ENCODE measurements around the gene TLE3. TPM values are rescaled to one million over a fixed set of nuclear protein-coding genes. Genes with fewer than 3 reads are reported as not detected.
A peak's percentile ranks its signal among the peaks of the same experiment; 100 is the strongest.

The TLE3 gene
- total RNA-seq, 3 donors from 2014 or later: 67.0 to 73.9 (median 73.4) TPM

DNA sequence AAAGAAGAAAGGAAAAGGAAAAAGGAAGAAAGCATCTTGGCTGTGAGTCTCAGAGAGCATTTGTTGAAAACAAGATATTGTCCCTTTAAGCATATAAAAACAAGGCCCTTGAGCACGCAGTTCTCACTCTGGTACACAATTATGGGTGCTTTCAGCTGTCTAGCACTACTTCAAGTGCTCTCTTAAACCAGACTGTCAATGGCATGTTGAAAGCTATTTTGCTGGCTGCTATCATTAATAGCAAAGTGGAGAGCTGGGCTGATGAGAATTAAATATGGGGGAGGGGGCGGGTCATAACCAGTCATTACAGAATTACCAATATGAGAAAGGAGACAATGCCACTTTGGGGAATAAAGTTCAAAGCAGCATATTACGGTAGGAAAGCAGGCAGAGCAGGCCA is 9.3 kb downstream of the TLE3 start:
- H3K36me3 ChIP-seq: no peaks in the 10 kb centered on the region
- peak overlapping the region in 1 of 2 donors; percentile 59 for H3K27ac ChIP-seq
- peak overlapping the region in 1 of 3 donors; percentile 35 for H3K4me3 ChIP-seq
- H3K9me3 ChIP-seq: no peaks in the 10 kb centered on the region
- no peak for DNase-seq (ENCODE audit: low spot score in 2 of 2)
- no peak for TF ChIP-seq POLR2A (IDR thresholded peaks at IDR 0.05)
- TF ChIP-seq, protein P1, sequence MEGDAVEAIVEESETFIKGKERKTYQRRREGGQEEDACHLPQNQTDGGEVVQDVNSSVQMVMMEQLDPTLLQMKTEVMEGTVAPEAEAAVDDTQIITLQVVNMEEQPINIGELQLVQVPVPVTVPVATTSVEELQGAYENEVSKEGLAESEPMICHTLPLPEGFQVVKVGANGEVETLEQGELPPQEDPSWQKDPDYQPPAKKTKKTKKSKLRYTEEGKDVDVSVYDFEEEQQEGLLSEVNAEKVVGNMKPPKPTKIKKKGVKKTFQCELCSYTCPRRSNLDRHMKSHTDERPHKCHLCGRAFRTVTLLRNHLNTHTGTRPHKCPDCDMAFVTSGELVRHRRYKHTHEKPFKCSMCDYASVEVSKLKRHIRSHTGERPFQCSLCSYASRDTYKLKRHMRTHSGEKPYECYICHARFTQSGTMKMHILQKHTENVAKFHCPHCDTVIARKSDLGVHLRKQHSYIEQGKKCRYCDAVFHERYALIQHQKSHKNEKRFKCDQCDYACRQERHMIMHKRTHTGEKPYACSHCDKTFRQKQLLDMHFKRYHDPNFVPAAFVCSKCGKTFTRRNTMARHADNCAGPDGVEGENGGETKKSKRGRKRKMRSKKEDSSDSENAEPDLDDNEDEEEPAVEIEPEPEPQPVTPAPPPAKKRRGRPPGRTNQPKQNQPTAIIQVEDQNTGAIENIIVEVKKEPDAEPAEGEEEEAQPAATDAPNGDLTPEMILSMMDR (IDR thresholded peaks at IDR 0.05): no peak
- TF ChIP-seq POLR2AphosphoS5 (IDR thresholded peaks at IDR 0.05): no peak
- H3K27me3 ChIP-seq: no peaks in the 10 kb centered on the region
- H3K4me1 ChIP-seq: peaks cover 0 to 20% of the 10 kb centered on the region in 2 donors
- intact Hi-C loops (cut with DNase I; ENCODE audit: low total_unique reads): no loop called here

DNA sequence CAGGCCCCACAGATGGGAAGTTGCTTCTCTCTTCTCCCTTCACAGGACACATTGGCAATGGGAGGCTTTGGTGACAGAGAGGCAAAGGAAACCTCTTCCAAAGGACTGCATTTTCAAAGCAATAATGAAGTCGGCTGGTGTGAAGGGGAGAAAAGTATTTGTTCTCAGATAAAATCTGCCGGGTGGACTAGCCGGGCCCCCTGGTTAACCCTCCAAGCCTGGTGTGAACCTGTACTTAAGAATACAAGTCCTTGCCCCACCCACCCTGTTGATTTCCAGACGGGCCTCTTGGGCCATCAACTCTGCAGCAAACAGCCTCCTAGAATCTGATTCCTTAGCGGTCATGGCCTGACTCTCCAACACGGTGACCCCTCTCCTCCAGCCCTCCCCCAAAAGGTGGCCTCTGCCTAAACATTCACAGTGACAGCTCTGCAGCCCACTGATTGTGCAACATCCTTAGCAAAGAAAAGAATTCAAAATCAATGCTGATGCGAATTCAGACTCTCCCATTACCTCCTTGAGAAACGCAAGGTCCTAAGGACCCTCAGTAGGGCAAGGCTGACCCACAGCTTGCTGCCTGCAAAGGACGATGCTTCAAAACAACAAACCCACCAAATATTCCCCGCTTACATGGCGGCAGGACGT is 9.9 kb downstream of the TLE3 start:
- H3K4me3 ChIP-seq: no peak overlapping the region
- H3K36me3 ChIP-seq: no peaks in the 10 kb centered on the region
- no peaks in the 10 kb centered on the region for H3K9me3 ChIP-seq
- H3K27me3 ChIP-seq: no peaks in the 10 kb centered on the region
- H3K4me1 ChIP-seq: peaks cover 0 to 15% of the 10 kb centered on the region in 2 donors
- TF ChIP-seq POLR2A (IDR thresholded peaks at IDR 0.05): no peak
- TF ChIP-seq, protein P1 (IDR thresholded peaks at IDR 0.05): no peak
- TF ChIP-seq POLR2AphosphoS5 (IDR thresholded peaks at IDR 0.05): no peak
- intact Hi-C loops (cut with DNase I; ENCODE audit: low total_unique reads): no loop called here
- no peak overlapping the region for H3K27ac ChIP-seq
- no peak for DNase-seq (ENCODE audit: low spot score in 2 of 2)

DNA sequence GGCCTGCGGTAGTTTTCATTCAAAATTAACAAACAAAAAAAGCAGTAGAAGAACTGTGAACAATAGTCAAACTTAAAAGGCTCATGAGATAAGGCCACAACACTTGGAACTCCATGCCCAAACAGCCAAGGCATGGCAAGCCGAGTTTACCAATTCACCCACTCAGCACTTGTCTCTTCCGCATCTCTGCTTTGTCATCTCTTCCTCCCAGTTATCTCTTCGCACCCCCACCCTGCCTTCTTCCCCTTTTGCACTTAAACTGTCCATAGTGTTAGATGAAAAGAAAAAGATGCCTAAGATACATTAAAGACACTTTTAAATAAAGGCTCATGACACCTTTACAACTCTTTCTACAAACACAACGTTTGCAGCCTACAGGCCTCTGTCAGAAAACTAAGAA is 11.1 kb downstream of the TLE3 start:
- TF ChIP-seq POLR2A (IDR thresholded peaks at IDR 0.05) (no peak), POLR2AphosphoS5 (IDR thresholded peaks at IDR 0.05) (no peak)
- TF ChIP-seq, protein P1 (IDR thresholded peaks at IDR 0.05): no peak
- Histone ChIP-seq H3K9me3 (no peaks in the 10 kb centered on the region), H3K27ac (no peak overlapping the region), H3K27me3 (no peaks in the 10 kb centered on the region), H3K4me1 (peaks cover 0 to 15% of the 10 kb centered on the region in 2 donors), H3K4me3 (no peak overlapping the region), H3K36me3 (no peaks in the 10 kb centered on the region)
- intact Hi-C loops (cut with DNase I; ENCODE audit: low total_unique reads): no loop called here
- no peak for DNase-seq (ENCODE audit: low spot score in 2 of 2)

DNA sequence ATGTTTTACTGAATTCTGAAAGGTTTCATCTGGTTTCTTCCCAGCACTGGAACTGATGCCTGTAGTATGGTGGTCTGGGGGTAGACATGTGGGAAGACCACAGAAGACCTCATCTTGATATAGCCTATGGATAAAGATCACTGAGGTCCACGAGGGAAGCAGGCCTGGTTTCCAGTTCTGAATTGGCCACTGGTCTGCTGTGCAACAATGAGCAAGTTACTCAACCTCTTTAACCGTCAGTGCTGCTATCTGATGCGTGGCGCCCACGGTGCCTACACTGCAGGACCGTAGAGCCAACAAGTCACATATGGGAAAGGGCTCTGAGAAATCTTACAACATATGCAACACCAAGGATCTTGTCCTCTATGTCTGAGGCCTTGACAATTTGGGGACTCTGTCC is 13.3 kb downstream of the TLE3 start:
- H3K27me3 ChIP-seq: no peaks in the 10 kb centered on the region
- no peak for DNase-seq (ENCODE audit: low spot score in 2 of 2)
- intact Hi-C loops (cut with DNase I; ENCODE audit: low total_unique reads): no loop called here
- no peak overlapping the region for H3K27ac ChIP-seq
- TF ChIP-seq, protein P1 (IDR thresholded peaks at IDR 0.05): no peak
- TF ChIP-seq POLR2AphosphoS5 (IDR thresholded peaks at IDR 0.05) (no peak), POLR2A (IDR thresholded peaks at IDR 0.05) (no peak)
- peaks cover 0 to 12% of the 10 kb centered on the region in 2 donors for H3K4me1 ChIP-seq
- H3K9me3 ChIP-seq: no peaks in the 10 kb centered on the region
- peaks cover 5% of the 10 kb centered on the region for H3K36me3 ChIP-seq
- H3K4me3 ChIP-seq: no peak overlapping the region

DNA sequence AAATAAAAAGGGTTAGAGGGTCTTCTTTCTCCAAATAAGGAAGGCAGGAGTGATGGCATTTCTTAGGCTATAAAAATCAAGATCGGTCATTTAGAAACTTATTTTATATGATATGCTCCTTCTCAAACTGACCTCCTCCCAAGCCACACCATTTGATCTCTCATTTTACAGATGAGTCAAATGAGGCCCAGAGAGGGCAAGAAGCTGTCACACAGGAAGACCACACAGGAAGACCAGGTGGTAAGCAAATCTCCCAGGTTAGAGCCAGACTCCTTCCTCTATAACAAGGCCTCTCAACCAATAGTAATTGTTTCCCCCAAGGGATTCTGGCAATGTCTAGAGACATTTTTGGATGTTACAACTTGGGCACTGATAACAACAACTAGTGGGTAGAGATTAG is 13.8 kb downstream of the TLE3 start:
- H3K4me1 ChIP-seq: peaks cover 0 to 7% of the 10 kb centered on the region in 2 donors
- DNase-seq (ENCODE audit: low spot score in 2 of 2): no peak
- no peak overlapping the region for H3K27ac ChIP-seq
- H3K9me3 ChIP-seq: no peaks in the 10 kb centered on the region
- no peak overlapping the region for H3K4me3 ChIP-seq
- intact Hi-C loops (cut with DNase I; ENCODE audit: low total_unique reads): no loop called here
- no peaks in the 10 kb centered on the region for H3K27me3 ChIP-seq
- peaks cover 5% of the 10 kb centered on the region for H3K36me3 ChIP-seq
- TF ChIP-seq, protein P1 (IDR thresholded peaks at IDR 0.05): no peak
- TF ChIP-seq POLR2AphosphoS5 (IDR thresholded peaks at IDR 0.05): no peak
- TF ChIP-seq POLR2A (IDR thresholded peaks at IDR 0.05): no peak
